NB4 (cell line): ENCODE data around the gene JCHAIN.

Experiments
- TF ChIP-seq, protein P1 (sequence below): IDR thresholded peaks from 2 replicates; pipeline ENCODE4 v1.6.1; 2011; ENCODE audit warnings: low read depth, low read length
- TF ChIP-seq, protein P2 (sequence below): IDR thresholded peaks from one replicate; pipeline ENCODE4 v1.5.1; 2012; ENCODE audit warnings: low read depth, low read length

DNA sequence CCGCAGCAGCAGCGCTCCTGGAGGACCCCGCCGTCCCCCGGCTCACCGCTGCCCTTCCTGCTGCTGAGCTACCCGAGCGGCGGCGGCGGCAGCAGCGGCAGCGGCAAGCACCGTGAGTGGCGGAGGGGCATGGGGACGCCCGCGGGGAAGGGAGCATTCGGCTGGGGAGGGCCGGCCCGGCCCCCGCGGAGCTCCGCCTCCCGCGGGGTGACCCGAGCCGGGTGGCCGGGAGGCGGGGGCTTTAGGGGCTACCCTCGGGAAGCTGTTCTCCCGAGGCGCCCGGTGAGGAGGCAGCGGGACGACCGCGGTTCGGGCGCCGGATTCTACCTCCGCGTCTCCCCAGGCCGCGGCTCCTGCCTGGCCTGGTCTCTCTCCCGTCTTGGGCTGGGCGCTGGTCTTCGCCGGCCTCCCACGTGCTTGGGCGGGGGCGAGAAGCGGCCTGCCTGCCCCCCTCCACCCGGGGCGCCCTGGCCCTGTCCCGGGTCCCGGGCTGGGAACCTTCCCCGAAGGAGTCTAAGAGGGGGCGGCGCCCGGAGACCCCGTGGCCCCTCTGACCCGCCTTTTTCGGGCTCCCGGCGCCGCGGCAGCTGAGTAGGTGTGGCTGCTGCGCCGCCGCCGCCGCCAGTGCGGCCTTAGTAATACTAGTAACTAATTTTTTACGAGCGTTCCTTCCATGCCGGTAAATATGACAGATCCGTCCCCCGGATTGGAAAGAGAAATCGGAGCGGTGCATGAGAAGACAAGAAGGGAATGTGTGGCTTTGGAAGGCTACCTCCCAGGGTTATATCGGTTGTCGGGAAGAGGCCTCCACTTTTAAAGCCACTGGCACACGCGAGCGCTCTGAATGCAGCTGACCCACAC lies 39.1 kb upstream of the JCHAIN start:
- TF ChIP-seq, protein P1, sequence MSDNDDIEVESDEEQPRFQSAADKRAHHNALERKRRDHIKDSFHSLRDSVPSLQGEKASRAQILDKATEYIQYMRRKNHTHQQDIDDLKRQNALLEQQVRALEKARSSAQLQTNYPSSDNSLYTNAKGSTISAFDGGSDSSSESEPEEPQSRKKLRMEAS: peak; percentile 79
- TF ChIP-seq, protein P2, sequence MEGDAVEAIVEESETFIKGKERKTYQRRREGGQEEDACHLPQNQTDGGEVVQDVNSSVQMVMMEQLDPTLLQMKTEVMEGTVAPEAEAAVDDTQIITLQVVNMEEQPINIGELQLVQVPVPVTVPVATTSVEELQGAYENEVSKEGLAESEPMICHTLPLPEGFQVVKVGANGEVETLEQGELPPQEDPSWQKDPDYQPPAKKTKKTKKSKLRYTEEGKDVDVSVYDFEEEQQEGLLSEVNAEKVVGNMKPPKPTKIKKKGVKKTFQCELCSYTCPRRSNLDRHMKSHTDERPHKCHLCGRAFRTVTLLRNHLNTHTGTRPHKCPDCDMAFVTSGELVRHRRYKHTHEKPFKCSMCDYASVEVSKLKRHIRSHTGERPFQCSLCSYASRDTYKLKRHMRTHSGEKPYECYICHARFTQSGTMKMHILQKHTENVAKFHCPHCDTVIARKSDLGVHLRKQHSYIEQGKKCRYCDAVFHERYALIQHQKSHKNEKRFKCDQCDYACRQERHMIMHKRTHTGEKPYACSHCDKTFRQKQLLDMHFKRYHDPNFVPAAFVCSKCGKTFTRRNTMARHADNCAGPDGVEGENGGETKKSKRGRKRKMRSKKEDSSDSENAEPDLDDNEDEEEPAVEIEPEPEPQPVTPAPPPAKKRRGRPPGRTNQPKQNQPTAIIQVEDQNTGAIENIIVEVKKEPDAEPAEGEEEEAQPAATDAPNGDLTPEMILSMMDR: no peak
